Fibroblast of pulmonary artery (primary cell): ENCODE results near the gene SMIM1.
A peak's percentile ranks its signal among the peaks of the same experiment; 100 is the strongest.
"Not testable (repeated sequence)": the region's sequence is repeated elsewhere in the genome, so short reads cannot be mapped to it uniquely, and the experiment has no call there.

Source experiments
- DNase-seq: peaks from one replicate; pipeline ENCODE4 v3.0.0-alpha.2; 2010; ENCODE audit warnings: low read depth
- H3K4me3 ChIP-seq: replicated peaks from 2 replicates; pipeline ENCODE4 v1.5.1; 2011; ENCODE audit warnings: low read depth, mild to moderate bottlenecking, control low read depth, low read length, moderate library complexity
- CTCF ChIP-seq: IDR thresholded peaks from 2 replicates; pipeline ENCODE4 v1.5.1; 2011; ENCODE audit warnings: mild to moderate bottlenecking, control low read depth, low read length, inconsistent platforms; ENCODE audit errors: missing control alignments

The SMIM1 gene

DNA sequence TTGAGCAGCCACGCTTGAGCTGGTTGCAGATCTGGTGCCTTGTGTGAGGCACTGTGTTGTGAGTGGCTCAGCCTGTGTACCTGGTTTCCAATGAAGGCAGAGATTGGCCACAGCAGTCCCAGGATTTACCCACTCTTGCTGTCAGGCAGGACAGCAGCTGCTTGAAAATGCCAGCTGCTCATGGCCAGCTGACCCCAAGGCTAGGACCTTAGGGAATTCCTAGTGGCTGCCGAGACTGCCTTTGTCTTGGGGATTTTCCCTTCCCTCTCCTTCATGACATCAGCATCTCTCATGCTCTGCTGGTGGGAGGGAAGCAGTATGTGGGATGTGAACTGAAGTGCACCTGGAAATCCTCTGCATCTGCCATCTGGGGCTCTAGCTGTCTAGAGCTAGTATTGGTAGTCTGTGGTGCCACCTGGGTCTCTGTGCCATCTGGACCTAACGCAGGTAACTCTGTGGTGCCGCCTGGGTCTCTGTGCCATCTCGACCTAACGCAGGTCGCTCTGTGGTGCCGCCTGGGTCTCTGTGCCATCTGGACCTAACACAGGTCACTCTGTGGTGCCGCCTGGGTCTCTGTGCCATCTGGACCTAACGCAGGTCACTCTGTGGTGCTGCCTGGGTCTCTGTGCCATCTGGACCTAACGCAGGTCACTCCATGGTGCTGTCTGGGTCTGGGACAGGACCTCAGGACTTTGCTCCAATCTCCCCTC lies 27.6 kb downstream of the SMIM1 start:
- no peak for DNase-seq
- no peak for TF ChIP-seq CTCF
- no peak overlapping the region for H3K4me3 ChIP-seq

GRCh38 chr1:3800795-3801194 lies 28.2 kb downstream of the SMIM1 start:
- H3K4me3 ChIP-seq, DNase-seq: not testable (repeated sequence)

- peak; percentile 38 for DNase-seq
- TF ChIP-seq CTCF: no peak
- H3K4me3 ChIP-seq: peak overlapping the region; percentile 6
These were observed 31.5 kb downstream of the SMIM1 start for GRCh38 chr1:3803905-3804626.

- H3K4me3 ChIP-seq: peak overlapping the region; percentile 6
- DNase-seq: peak; percentile 29
These were observed 32.0 kb downstream of the SMIM1 start for GRCh38 chr1:3804627-3804944.

- no peak for TF ChIP-seq CTCF
- DNase-seq: no peak
- no peak overlapping the region for H3K4me3 ChIP-seq
These were observed 32.5 kb downstream of the SMIM1 start for GRCh38 chr1:3805038-3805437.

DNA sequence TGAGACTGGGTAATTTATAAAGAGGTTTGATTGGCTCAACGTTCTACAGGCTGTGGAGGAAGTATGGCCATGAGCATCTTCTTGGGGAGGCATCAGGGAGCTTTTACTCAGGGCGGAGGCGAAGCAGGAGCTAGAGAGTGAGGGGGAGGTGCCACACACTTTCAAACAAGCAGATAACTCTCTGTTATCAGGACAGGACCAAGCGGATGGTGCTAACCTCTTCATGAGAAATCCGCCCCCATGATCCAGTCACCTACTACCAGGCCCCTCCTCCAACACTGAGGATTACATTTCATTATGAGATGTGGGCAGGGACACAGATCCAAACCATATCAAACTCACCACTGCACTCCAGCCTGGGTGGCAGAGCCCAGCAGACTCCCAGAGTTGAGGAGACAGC lies 35.2 kb downstream of the SMIM1 start:
- H3K4me3 ChIP-seq: no peak overlapping the region
- TF ChIP-seq CTCF: no peak
- no peak for DNase-seq

GRCh38 chr1:3809680-3810079 lies 37.1 kb downstream of the SMIM1 start:
- no peak for TF ChIP-seq CTCF
- H3K4me3 ChIP-seq: no peak overlapping the region
- DNase-seq: no peak

DNA sequence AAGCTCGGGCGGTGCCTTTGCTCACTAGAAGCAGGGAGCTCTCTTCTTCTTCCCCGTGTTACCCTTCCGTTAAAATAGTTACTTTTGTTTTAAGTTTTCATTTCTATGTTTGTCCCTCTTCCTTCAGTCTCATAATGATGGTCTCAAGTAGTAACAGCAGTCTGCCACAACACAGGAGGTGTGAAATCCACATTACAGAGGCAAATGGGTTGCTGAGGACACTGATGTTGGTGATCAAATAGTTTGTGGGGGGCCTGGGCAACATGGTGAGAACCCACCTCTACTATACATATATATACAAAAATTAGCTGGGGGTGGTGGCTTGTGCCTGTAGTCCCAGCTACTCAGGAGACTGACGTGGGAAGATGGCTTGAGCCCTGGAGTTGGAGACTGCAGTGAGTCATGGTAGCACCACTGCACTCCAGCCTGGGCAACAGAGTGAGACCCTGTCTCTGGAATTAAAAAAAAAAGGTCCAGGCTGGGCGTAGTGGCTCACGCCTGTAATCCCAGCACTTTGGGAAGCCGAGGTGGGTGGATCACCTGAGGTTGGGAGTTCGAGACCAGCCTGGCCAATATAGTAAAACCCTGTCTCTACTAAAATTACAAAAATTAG lies 37.7 kb downstream of the SMIM1 start:
- not testable (repeated sequence) for DNase-seq, H3K4me3 ChIP-seq
